NCI-H1694 treated with DMSO at 0.1 percent for 48 hours (cell line): Measurements from ENCODE around the gene OR2W3.

Experiments
- DNase-seq: peaks from one replicate; lab custom pipeline; 2025; lab: John Stamatoyannopoulos, UW

The OR2W3 gene

DNA sequence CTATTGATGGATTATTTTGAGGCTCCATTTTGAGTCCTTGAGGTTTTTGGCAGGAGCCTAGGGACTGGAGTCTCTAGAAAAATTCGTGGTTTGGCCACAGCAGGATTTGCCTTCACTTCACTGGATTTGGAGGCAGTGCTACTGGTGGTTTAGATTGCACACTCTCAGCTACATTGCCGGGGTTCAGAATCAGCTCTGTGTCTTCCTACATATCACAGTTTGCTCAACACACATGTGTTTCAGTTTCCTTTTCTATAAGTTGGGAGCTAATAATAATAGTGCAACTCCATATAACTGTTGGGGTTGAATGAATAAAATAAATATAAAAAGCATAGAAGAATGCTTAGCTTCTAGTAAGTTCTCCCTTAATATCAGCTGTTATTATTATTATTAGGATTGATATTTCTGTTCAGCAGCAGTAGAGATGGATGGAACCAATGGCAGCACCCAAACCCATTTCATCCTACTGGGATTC lies at the start of gene OR2W3:
TSS of gene OR2W3 (plus strand) at position 425 of the 475 bp plus-strand sequence. CDS start at position 425, 0 bp downstream.
- no peak for DNase-seq

DNA sequence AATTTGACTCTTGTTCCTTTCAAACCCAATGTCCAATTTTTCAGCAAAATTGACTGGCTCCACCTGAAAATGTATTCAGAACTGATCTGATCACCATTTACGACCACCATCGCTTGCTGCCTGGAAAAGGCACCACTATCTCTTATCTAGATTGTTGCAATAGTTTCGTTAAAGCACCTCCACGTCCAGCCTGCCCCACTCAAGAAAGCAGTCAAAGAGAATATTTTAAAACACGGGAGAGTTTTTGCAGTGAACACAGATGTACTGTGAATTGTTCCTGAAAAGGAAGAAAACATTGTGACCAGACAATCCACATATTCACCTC lies 49.7 kb upstream of the OR2W3 start:
- no peak for DNase-seq

DNA sequence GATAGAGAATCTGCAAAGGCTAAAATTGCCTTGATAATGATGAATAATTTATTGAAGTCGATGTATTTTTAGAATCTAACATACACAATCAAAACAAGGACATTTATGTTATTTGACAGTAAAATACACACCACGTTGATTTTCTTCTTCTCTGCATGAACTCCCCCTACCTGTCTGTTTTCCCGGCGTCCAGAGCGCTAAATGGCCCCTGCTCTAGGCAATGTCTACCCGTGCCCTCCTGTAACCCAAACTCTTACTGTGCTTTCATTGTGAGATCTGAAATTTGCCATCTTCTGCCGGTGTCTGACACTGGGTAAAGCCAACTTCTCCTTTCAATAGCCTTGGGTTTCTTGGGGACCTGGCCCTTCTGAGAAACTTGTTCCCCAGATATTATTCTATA lies 47.0 kb upstream of the OR2W3 start:
- no peak for DNase-seq

DNA sequence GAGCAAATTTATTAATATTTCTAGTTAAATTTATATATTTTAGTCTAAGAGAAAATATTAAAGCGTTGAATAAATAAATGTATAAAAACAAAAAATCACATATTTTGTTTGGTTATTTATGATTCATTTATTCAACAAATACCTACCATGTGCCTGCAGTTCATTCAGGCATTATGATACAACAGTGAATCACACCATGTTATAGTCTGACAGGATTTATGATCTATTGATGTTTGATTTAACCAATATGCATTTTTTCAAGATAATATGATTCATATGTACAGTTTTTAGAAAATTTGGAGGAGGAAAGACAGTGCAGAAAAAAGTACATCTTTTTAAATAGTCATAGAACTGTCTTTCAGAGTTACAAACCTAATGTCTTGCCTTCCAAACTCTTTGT lies 45.8 kb upstream of the OR2W3 start:
- no peak for DNase-seq

GRCh38 chr1:247854899-247855545 lies 40.4 kb upstream of the OR2W3 start:
- no peak for DNase-seq

DNA sequence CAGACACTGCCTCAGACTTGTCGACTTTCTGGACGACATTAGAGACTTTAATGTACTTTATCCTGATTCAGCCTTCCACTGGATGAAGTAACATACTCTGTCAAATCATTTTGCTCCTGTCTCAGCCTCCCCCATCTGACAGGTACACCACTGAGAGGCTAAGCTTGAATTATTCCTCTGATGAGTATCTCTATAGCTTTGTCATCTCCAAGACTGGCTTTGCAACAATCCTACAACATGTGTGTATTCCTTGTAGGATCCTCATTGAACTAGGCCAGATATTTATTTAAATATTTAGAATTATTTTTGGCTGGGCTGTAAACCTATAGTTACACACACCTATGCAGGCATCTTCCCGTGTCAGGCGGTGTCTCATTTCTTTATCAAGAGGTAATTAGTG lies 39.5 kb upstream of the OR2W3 start:
- DNase-seq = no peak

DNA sequence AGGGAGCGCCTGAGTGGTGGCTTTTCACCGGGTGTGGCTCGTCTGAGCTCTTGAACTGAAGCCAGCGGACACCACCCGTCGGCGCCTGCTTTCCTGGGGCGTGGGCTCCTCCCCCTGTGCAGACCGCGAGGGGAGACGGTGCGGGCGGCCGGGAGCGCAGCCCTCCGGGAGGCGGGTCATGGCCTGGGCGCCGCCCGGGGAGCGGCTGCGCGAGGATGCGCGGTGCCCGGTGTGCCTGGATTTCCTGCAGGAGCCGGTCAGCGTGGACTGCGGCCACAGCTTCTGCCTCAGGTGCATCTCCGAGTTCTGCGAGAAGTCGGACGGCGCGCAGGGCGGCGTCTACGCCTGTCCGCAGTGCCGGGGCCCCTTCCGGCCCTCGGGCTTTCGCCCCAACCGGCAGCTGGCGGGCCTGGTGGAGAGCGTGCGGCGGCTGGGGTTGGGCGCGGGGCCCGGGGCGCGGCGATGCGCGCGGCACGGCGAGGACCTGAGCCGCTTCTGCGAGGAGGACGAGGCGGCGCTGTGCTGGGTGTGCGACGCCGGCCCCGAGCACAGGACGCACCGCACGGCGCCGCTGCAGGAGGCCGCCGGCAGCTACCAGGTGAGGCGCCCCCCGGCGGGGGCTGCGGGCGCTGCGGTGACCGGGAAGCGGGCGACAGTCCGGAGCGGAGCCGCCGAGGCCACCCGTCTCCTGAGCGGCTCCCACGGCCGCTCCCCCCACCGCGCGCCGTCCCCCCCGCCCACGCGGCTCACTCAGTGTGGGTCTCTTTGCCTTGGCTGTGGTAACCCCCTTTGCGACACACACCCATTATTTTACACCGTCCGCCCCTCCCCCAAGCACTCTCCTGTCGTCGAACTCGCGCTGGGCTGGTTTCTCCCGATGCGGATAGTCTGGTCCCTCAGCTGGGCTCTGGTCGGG lies 38.1 kb upstream of the OR2W3 start, which contains the start of gene TRIM58:
TSS of gene TRIM58 (plus strand) at position 119 of the 916 bp plus-strand sequence. CDS start at position 179, 60 bp downstream.
- DNase-seq = no peak

- no peak for DNase-seq
These were observed 37.3 kb upstream of the OR2W3 start for GRCh38 chr1:247857985-247858619.

DNA sequence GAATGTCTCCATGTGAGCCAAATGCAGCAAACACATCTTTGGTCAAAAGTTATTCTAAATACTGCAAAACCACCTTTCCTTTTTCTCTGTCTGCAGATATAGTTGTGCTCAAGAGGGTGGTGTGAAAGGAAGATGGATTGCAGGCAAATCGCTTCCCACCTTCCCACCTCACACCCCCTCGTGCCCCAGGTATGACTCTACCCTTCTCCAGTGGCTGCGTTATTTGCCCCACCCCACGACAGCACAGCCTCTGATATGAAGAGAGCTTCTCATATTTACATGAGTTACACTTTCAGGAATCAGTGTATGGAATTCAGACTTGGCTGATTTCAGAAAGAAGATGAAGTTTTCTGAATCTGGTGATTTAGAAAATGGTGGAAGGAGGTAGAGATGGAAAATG lies 32.6 kb upstream of the OR2W3 start:
- DNase-seq = no peak

DNA sequence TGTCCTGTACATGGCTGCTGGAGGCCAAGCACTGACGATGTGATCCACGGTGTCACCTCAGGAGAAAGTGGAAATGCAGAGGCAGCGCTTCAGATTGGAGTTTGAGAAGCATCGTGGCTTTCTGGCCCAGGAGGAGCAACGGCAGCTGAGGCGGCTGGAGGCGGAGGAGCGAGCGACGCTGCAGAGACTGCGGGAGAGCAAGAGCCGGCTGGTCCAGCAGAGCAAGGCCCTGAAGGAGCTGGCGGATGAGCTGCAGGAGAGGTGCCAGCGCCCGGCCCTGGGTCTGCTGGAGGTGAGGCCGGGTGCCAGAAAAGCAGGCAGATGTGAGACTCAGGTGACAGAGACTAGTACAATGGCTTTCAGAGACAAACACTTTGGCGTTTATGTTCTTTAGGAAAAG lies 30.7 kb upstream of the OR2W3 start:
- no peak for DNase-seq

DNA sequence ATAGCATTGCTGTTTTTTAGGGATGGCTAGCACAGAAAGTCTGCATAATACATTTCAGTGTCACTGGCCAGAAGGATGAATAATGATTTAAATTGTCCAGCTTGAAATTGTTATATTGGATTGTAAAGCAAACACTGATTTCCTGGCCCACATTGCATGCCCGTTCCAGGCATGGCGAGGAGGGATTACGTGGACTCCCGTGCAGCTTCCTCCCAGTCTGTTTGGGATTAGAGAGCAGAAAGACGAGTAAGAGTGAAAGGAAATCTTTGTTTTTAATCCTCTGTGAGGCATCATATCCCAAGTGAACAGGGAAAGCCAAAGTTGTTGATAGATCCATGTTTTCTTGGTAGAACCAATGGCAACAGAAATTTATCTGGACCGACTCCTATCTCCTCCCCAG lies 30.0 kb upstream of the OR2W3 start:
- no peak for DNase-seq

- no peak for DNase-seq
These were observed 12.0 kb upstream of the OR2W3 start for GRCh38 chr1:247883346-247883745.

DNA sequence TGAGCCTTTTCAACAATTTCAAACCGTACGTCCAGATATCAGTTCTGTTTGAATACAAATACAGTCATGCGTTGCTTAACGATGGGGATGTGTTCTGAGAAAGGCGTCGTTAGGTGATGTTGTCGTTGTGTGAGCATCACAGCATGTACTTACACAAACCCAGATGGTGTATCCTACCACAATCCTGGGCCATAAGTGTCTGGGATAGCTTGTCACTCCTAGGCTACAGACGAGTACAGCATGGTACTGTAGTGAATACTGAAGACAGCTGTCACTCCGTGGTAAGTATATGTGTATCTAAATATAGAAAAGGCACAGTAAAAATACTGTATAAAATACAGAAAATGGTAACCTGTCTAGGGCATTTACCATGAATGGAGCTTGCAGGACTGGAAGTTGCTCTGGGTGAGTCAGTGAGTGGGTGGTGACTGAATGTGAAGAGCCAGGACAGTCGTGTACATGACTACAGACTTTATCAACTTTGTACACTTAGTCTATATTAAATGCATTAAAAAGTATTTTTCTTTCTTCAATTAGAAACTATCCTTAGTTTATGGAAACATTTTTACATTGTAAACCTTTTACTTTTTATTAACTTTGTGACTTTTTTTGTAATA lies 10.5 kb upstream of the OR2W3 start:
- no peak for DNase-seq

DNA sequence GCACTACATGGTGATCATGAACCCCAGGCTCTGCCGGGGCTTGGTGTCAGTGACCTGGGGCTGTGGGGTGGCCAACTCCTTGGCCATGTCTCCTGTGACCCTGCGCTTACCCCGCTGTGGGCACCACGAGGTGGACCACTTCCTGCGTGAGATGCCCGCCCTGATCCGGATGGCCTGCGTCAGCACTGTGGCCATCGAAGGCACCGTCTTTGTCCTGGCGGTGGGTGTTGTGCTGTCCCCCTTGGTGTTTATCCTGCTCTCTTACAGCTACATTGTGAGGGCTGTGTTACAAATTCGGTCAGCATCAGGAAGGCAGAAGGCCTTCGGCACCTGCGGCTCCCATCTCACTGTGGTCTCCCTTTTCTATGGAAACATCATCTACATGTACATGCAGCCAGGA lies 589 bp downstream of the OR2W3 start:
- no peak for DNase-seq

- no peak for DNase-seq
These were observed 8.7 kb downstream of the OR2W3 start for GRCh38 chr1:247904122-247904521.

DNA sequence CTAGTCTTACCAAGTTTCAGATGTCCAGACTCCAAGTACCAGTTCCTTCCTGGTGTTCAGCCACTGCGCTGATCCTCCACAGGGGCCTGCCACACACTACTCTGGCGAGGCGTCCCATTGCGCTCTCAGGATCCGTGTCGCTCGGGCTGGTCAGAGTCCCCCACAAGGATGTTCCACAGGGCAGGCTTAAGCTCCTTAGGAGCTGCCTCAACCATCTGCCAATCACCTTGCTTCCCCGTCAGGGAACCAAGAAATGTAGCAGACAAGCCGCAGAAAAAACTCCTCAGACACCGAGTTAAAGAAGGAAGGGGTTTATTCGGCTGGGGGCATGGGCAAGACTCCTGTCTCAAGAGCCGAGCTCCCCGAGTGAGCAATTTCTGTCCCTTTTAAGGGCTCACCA lies 9.8 kb downstream of the OR2W3 start:
- DNase-seq = no peak

DNA sequence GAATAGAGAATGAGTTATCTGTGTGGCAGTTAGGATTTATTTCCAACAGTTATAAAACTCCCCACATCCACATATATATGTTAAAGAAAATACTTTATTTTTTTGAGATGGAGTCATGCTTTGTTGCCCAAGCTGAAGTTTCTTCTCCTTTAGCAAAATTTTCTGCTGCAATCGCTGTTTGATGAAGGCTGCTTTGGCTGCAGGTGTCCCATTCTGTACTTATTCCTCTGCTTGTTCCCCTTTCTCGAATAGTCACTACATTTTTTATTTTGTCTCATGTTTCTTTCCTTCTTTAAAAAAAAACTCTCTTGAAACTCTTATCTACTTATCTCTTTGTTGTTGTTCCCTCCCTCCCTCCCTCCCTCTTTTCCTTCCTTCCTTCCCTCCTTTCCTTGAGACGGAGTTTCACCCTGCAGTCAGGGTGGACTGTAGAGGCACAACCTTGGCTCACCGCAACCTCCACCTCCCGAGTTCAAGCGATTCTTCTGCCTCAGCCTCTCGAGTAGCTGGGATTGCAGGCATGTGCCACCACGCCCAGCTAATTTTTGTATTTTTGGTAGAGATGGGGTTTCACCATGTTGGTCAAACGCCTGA lies 10.6 kb downstream of the OR2W3 start:
- no peak for DNase-seq

DNA sequence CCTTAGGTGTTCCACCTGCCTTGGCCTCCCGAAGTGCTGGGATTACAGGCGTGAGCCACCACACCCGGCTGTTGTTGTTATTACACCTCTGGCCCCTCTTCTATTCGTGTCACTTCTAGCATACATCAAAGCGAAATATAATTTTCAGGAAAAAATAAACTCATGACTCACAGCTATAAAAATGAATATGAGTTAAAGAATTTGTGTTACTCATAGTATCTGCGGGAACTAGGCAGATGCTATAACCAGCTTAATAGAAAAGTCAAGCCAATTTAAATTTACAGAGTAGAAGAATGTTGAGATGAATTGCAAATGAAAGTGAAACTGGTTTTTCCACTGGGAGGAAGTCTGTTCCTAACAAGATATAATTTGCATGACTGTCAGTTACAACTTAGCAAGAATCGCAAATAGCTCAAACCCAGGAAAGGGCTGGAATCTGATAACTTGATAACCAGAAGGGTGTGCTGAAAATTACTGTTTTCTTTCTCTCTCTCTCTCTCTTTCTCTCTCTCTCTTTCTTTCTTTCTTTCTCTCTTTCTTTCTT lies 11.2 kb downstream of the OR2W3 start:
- no peak for DNase-seq

- DNase-seq = no peak
These were observed 13.4 kb downstream of the OR2W3 start for GRCh38 chr1:247908766-247909165.

DNA sequence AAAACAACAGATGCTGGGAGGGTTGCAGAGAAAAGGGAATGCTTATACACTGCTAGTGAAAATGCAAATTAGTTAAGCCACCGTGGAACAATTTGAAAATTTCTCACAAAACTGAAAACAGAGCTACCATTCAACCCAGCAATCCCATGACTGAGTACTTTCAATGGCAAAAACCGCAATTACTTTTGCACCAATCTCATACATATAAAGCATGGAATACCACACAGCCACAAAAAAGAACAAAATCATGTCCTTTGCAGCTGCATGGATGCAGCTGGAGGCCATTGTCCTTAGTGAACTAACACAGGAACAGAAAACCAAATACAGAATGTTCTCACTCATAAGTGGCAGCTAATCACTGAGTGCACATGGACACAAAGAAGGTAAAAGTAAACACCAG lies 18.4 kb downstream of the OR2W3 start:
- DNase-seq = no peak

DNA sequence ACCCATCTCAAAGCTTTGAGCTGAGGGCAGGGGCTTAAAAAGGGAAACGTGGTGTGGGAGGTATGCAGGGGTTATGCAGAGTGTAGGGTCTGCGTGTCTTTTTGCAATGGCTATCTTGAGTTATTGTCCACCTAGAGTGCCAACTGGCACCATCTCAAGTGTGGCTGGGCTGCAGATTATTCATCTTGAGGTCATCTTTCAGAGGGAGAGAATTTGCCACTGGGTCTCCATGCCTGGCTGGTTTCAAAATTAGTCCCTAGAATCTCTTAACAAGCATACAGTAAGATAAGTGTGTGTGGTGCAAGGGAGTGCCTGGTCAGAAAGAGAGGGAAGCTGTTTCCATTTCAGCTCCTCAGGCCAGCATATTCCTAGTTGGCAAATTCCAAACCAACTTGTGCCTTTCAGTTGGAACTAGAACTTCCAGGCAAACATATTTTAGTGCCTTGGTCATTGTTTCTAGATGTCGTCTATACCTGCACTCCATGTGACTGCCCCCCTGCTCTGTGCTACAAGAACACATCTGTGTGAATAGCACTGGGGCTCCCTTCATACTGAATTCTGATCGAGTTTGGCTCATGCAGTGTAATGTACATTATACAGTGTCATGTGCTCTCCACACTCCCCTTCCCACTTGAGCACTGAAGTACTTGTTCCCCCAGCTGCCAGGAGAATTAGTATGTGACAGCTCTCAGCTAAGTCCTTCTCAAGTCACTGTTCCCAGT lies 19.7 kb downstream of the OR2W3 start:
- no peak for DNase-seq
